Endometrium (tissue), 2 donors: ENCODE results near the gene PTX4.

Experiments
- FAIRE-seq: peaks from 2 replicates; lab custom pipeline; 2012; peaks lifted over from hg19 to GRCh38; lab: Jason Lieb, UNC
- donor health status: control.
- donor health status: control.

Gene PTX4

DNA sequence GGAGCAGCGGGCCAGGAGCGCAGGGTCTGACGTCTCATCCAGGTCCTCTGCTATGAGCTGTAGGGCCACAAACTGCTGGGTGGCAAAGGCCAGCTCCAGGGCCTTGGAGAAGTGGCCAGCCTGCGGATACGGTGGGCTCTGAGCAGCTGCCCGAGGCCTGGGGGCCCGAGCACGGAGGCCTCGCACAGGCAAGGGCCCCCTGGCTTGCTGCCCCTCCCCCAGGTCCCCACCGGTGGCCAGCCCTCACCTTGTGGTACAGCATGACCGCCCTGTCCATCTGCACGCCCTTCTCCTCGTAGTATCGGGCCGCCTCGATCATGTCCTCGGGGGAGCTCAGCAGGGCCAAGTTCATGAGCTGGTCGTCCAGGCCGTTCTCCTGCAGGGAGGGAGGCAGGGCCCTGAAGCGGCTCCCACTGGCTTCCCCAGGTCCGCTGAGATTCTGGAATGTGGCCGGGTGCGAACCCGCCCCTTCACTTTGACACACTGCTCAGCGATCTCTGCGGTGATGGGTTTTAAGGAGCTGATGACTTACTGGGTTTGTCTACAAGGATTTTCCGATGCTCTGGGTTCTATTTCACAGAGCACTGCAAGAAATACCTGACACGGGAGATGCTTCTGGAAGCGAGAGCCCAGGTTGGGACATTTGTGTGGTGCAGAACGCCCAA is 35.0 kb upstream of the PTX4 start:
- FAIRE-seq: no peak

DNA sequence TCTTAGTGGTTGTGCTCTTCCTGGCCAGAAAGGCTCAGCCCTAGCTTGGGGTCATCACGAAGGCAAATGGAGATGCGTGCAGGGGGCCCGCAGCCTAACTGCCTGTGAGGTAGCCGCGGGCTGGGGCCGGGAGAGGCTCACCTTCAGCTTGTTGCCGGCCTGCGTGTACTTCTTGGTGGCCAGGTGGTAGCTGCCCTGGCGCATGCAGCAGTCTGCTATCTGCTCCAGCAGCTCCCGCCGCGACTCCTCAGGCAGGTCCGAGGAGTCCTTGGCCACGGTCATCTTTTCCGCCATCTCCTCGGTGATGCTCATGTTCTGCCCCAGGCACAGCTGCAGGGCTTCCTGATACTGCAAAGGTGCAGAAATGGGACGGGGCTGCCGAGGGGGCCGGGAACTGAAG is 31.7 kb upstream of the PTX4 start:
- FAIRE-seq: no peak

DNA sequence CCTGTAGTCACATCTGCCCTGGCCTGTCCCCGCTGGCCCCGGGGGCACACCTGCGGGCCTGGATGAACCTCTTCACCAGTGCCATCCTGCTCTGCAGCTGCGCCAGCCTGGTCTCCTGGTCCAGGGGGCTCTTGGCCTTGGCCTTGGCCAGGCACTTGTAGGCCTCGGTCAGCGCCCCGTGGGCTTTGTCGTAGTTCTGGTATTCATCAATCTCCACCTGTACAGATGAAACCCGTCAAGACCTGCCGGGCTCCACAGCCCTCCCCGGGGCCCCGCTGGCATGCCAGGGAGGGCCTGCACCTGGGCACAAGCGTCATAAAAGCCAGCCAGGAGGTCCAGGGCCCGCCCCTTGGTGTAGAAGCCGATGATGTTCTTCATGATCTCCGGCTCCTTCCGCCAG is 31.1 kb upstream of the PTX4 start:
- no peak for FAIRE-seq

DNA sequence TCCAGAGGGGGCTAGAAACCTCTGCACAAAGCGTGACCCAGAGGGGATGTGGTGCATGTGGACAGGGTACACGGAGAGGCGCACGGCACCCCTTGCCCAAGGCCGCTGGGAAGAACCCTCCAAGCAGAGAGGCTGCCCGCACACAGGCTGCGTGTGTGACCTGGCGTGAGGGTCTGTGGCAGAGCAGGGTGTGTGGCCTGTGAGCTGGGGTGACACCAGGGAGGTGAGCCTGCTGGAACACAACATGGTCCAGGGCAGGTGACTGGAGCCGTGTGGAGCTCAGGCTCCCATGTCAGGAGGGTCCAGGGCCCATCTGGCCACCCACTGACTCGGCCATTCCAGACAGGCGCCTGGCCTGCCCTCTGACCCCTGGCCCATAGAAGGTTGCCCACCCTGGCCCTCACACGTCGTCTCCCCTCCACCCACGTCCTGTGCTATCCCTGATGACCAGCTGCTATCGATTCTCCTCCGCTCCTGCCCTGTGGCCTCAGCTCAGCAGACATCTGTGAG is 29.9 kb upstream of the PTX4 start:
- no peak for FAIRE-seq

DNA sequence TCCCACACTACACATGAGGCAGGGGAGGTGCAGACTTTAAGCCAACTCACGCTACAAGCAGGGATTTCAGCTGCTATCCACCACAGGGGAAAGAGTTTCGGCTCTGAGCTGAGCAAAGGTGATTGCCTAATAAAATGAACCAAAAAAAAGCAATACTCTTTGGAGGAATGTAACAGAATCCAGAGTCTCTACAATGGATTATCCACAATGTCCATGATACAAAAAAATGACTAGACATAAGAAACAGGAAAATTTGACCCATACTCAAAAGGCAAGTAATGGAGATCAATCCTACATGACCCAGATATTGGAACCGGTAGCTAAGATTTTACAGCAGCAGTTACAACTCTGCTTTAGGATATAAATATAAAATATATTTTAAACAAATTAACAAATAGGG is 25.8 kb upstream of the PTX4 start:
- FAIRE-seq: no peak

DNA sequence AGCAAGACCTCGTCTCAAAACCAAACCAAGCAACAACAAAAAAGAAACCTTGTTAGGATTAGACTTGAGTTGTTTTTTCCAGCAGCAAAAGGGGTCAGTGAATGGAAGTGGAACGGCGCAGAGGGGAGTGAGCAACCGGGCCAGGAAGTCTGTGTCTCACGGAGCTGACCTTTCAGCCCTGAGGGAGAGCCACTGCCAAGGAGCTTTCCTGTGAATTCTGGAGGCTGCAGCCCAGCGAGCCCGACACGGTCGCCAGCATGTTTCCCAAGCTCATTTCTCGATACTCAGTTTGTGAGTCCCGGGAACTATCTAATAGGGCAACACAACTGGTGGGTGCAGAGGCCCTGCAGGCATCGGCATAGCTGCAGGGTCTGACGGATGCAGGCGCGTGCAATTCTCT is 24.0 kb upstream of the PTX4 start:
- FAIRE-seq: no peak

DNA sequence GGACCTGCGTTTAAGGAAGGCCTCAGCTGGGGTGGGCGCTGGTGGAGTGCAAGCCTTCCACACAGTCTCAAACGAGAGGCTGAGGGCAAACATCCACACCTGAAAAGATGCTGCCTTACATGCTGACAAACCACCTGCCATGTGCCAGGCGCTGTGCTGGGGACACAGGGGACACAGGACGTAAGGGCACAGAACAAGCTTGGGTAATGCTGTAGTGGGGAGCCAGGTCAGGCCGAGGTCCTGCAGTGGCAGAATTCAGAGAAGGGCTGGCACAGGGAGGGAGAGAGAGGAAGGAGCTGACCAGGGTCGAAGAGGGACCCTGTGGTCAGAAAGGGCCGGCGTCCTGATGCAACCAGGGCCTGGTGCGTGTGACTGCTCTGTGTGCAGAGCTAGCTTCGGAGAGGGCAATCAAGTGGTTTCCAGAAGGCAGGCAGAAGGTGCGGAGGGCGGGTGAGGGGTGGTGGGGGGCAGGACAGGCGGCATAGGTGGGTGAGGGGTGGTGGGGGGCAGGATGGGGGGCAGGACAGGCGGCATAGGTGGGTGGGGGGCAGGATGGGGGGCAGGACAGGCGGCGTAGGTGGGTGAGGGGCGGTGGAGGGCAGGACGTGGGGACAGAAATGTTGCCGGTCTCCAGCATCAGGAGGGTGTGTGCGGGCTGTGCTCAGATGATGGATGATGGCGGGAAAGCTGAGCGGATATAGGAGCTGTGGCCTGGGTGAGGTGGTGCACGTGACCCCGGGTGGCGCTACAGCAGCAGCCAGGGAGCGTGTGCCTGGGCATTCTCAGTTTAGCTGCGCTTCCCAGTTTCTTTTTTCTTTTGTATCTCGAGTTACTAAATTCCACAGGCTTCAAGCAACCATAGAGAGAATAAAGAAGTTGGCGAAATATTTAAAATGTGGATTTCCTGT is 23.2 kb upstream of the PTX4 start:
- no peak for FAIRE-seq

DNA sequence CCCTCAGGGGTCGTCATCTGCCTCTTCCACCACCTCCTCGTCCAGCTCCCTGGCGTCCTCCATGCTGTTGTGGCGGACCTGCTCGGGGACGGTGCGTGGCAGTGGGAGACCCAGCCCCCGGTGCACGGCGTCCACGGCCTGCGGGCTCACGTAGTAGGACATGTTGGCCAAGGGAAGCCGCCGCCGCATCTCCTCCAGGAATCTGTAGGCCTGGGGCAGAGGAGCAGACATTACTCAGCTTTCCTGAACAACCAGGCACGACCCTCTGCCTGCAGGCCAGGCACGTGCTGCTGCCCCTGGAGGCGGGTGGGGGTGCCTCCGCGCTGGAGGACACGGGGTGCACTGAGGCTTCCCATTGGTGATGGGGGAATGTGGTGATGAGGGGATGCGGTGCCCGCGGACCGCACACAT is 22.2 kb upstream of the PTX4 start:
- no peak for FAIRE-seq

DNA sequence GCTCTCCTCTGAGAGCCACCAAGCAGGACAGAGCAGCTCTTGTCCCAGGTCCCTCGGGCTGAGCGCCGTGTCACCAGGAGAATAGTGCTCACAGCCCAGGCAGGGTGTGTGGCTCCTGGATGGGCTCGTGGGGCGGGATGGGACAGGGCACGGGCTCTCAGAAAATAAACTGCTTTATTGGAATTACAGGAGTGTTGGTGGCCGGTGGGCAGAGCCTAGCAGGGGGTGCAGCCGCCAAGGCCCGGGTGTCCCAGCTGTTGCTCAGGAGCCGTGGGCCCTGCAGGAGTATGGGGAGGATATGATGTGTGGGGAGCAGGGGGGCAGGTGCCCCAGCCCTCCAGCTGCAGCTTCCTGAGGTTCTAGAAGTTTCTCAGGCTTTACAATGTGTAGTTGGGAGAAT is 21.5 kb upstream of the PTX4 start:
- no peak for FAIRE-seq

DNA sequence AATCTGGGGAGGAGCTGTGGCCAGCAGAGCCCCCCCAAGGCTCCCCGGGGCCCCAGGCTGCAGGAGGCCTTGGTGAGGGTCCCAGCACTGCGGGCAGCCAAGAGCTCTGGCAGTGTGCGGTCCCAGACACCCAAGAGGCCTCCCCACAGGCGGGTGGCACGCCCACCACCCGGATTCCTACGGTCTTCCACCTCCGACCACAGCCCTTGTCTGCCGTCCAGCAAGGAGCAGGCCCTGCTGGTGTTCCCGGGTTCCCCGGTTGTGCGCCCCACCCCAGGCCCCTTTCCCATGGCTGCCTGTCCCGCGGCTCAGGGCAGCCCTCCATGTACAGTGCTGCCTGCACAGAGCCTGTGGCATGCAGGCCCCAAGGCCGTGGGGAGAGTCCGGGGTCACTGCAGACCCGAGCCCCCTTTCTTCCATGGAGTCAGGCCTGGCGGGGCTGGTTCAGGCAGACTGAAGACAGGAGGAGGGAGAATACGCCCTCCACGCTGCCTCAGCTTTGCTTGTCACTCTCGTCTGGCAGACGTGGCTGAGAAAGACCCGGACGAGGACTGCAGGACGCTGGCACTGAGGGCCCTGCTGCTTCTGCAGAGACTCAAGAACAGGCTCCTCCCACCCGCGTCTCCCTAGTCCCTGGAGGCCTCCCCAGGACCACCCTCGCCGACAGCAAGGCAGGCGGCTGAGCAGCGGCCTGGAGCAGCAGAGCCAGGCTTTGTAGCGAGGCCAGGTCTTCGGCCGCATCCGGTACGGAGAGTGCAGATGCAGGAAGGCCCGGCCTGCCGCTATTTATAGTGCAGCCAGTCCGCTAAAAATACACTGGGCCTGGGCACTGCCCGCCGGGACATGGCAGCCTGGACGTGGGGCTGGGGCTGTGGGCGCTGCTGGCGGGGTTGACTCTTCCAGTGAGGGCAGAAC is 20.8 kb upstream of the PTX4 start:
- no peak for FAIRE-seq

DNA sequence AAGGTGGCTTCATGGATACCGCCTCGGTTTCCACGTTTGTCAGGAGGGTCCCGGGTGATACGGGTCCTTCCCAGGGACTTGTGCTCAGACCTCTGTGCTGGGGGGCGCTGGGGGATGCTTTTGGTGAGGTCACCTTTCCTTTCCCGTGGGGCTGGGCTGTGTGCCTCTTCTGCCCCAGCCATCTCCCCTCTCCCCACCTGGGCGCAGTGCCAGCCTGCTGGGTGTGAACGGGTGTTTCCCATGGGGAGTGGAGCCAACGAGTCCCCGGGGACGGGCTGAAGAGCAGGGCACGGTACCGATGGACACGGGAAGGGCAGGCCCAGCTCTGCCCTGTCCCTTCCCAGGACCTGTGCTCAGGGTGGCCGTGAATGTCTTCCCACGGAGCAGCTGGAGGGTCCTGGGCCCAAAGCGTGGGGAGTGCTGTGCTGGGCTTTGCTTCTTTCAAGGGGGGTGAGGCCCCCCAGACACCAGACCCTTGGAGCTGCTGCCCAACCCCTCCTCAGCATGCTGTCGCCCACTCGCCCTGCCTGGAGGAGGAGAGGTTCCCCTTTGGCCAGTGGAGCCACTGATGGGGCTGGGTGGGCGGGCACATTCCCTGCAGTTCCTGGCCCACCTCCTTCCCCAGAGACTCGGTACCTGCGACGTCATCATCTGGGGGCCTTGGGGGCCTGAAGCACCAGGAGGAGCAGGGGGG is 19.9 kb upstream of the PTX4 start:
- no peak for FAIRE-seq

DNA sequence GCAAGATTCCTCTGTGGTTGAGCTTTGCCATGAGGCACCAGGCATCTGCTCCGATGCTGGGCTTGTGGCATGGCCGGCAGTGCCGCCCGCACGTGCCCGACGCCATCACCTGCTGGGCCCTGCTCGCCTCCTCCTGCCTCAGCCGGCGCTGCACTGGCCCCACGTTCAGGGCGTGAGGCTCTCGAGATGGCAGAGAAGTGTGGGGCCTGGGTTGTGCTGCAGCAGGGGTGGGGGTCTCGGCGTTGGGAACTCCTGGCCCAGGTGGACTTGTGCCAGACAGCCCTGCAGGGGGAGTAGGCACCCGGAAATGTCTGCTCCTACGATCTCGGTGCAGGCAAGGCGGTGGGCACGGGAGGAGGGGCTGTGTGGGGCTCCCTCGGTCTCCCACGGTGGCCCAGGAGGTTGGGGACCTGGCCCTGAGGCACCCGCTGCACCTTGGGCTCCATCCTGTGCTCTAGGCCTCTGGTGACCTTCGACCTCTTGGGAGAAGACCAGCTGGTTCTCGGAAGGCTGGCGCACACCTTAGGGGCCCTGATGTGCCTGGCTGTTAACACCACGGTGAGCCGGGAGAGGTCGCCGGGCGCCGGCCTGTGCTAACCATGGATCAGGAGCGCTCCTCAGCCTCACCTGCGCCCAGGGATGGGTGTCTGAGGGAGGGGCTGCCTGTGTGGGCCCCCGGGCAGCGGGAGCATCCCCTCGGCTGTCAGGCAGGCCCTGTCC is 17.9 kb upstream of the PTX4 start:
- FAIRE-seq: no peak

DNA sequence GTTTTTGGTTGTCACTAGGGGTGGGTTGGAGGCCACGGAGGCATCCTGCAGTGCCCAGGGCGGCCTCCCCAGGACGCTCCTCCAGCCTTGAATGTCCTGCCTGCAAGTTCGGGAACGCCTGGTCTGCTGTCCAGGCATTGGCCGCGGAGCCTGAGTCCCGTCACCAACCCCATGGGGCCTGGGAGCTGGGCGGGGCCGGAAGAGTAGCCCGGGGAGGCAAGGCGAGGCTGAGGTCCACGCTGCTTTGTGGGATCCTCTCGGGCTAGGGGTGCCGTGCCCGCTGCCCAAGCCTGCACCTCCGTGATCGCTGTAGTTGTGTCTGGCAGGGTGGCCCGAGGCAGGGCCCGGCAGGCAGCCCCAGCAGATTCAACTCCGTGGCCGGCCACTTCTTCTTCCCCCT is 17.2 kb upstream of the PTX4 start:
- no peak for FAIRE-seq

DNA sequence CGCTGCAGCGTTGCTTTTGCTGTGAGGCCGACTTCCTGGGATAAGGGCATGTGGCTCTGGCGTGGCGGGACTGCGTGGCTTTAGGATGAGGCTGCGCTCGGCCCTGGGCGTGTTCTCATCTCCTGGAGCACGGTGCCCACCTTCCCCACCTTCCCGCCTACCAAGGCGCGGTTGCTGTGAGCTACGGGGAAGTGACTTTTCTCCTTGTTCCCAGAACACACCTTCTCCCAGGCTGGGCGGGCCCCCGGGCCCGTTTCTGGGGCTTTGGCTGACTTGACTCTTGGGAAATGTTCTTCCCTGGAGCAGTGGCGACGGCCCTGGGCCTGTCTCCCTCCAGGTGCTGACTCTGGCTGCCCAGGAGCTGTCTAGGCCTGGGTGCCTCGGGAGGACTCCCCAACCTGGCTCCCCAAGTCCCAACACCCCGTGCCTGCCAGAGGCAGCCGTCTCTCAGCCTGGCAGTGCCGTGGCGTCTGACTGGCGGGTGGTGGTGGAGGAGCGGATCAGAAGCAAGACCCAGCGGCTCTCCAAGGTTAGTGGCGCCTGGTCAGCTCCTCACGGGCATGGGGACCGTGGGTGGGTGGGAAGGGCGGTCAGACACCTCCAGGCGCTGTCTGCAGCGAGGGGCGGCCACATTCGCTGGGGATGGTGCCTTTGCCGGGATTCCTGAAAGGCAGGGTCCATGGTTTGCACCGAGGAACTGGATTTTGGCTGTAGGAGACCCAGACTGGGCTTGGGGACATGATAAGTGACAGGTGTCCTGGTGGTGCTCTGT is 16.5 kb upstream of the PTX4 start:
- no peak for FAIRE-seq

DNA sequence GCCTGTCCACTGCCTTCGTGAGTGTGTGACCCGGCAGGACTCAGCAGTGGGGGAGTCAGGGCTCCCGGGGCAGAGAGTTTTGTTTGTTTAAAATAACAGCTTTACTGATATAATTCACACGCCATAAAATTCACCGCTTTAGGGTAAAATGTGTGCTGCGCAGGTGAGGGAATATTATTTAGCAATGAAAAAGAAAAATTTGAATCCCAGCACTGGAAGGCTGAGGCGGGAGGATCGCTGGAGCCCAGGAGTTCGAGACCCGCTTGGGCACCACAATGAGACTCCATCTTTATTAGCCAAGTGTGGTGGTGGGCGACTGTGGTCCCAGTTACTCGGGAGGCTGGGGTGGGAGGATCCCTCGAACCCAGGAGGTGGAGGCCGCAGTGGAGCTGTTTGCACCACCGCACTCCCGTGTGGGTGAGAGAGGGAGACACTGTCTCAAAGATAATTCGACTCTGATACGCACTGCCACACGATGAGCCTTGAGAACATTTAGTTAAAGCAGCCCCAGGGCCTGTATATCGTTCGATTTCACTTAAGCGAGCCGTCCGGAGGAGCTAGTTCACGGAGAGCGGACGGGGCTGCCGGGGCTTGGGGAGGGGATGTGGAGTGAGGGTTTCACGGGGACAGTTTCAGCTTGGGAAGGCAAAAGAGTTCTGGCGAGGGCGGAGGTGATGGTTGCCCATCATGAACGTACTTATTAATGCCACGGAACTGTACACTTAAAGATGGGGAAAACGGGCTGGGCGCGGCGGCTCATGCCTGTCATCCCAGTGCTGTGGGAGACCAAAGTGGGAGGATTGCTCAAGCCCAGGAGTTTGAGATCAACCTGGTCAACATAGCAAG is 14.6 kb upstream of the PTX4 start:
- FAIRE-seq: no peak

DNA sequence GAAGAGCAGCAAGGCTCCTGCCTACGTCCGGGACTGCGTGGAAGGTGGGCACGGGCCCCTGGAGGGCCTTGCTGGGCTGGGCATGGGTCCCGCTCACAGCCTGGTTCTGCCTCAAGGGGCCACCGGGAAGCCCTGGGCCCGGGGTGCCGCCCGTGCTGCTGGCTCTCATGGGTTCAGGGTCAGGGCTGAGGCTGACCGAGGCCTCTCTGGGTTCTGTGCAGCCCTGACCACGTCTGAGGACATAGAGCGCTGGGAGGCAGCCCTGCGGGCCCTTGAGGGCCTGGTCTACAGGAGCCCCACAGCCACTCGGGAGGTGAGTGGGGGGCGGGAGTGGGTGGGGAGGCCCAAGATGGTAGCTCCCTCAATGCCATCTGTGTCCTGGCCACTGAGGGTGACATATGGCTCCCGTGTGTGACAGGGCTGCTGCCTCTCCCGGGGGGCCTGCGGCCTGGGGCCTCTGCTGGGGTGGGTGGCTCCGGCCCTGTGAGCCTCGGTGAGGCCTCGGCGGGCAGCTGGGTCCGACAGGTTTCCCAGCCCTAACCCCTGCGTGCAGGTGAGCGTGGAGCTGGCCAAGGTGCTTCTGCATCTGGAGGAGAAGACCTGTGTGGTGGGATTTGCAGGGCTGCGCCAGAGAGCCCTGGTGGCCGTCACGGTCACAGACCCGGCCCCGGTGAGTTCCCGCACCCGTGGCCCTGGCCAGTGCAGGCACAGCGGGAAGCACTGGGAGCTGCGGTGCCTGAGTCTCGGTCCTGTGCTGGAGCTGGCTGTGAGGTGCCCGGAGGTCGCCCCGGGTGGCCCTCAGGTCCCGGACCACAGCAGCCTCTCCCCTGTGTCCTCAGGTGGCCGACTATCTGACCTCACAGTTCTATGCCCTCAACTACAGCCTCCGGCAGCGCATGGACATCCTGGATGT is 13.6 kb upstream of the PTX4 start:
- FAIRE-seq: no peak

DNA sequence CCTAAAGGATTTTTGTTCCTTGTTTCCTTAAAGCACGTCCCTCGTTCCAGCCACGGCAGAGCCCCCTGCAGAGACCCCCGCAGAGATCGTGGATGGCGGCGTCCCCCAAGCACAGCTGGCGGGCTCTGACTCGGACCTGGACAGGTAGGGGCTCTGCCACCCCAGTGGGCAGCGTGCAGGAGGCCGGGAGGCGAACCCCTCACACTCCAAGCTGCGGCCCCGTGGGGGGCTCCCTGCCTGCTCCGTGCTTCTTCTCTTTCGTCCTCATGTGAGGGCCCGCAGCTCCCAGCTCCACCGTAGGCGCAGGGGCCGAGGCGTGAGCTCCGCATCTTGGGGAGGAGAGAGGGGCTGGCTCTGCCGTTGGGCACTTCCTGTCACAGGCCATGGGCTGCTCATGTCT is 12.9 kb upstream of the PTX4 start:
- FAIRE-seq: no peak

DNA sequence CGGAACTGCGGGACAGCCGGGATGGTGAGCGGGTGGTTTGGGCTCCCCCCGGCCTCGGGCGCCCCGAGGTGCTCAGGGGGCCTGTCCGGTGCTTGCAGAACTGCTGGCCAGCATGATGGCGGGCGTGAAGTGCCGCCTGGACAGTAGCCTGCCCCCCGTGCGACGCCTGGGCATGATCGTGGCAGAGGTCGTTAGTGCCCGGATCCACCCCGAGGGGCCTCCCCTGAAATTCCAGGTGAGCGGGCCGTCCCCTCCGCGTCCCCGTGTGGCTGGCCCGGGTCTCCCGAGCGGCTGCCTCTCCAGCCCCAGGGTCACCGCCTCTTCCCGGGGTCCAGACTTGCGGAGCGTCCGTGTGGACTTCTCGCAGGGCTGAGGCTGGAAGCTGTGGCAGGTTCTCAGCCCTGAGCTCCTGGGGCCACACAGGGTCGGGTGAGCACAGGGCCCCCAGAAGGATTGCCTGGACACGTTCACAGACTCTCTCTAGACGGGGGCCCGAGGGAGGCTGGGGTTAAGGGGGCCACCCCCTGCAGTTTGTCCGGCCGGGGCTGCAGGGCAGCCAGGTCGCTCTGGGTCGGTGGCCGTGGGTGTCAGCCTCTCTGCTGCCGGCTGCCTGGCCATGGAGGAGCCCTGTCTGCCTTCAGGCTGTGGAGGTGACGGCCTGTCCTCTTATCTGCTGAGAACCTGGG is 11.9 kb upstream of the PTX4 start:
- no peak for FAIRE-seq
